Panc1 (cell line): ENCODE measurements around the gene LGSN. TPM values are rescaled to one million over a fixed set of nuclear protein-coding genes. Genes with fewer than 3 reads are reported as not detected.

Experiments used
- ATAC-seq: fragments of 200-7000 bp; cut with Tn5 transposase; 2 replicates; pipeline ENCODE4 v1.9.1; 2020; ENCODE audit warnings: mild to moderate bottlenecking, moderate library complexity
- BruUV-seq: library from RNA; stranded (reverse); fragments of 400-500 nt; replicated peaks from 2 replicates; lab custom pipeline; 2021; lab: Mats Ljungman, UMichigan
- CTCF ChIA-PET: fragments of 300-600 bp; sonication (Branson Sonifier 250); formaldehyde crosslinking; loops from one replicate; lab custom pipeline; 2022; ENCODE audit warnings: antibody characterized with exemption; lab: Charles Lee
- POLR2A ChIA-PET: fragments of 300-600 bp; sonication (Branson Sonifier 250); formaldehyde crosslinking; loops from one replicate; lab custom pipeline; 2022; ENCODE audit warnings: antibody characterized with exemption; lab: Charles Lee
- DNase-seq: peaks from one replicate; pipeline ENCODE4 v3.0.0-alpha.2; 2010; ENCODE audit warnings: low read depth, low spot score
- H3K27ac ChIP-seq: 2 replicates; pipeline ENCODE4 v1.5.1; 2011; ENCODE audit warnings: mild to moderate bottlenecking, low read length, inconsistent platforms
- H3K27me3 ChIP-seq: fragments of 200-500 bp; sonication (Bioruptor generic); 2 replicates; pipeline ENCODE4 v1.6.0; 2014; ENCODE audit warnings: low read length, inconsistent platforms; ENCODE audit not compliant: control insufficient read depth, insufficient read depth
- H3K36me3 ChIP-seq: fragments of 200-500 bp; sonication (Bioruptor generic); 2 replicates; pipeline ENCODE4 v1.5.1; 2014; ENCODE audit warnings: inconsistent platforms, mild to moderate bottlenecking, low read length, moderate library complexity; ENCODE audit not compliant: control insufficient read depth, insufficient read depth
- H3K4me1 ChIP-seq: 2 replicates; pipeline ENCODE4 v1.5.1; 2011; ENCODE audit warnings: inconsistent platforms, mild to moderate bottlenecking, low read length, moderate library complexity; ENCODE audit not compliant: control insufficient read depth, insufficient read depth
- H3K4me3 ChIP-seq, 2 experiments: 2 replicates each; pipeline ENCODE4 v1.5.1; 2011 to 2012; ENCODE audit warnings: low read depth in 2 of 2, low read length in 2 of 2, mild to moderate bottlenecking in 2 of 2, inconsistent platforms in 1 of 2, moderate library complexity in 1 of 2
- H3K9me3 ChIP-seq: fragments of 200-500 bp; sonication (Bioruptor generic); 2 replicates; pipeline ENCODE4 v1.5.1; 2014; ENCODE audit warnings: low read depth, mild to moderate bottlenecking, inconsistent platforms, low read length, moderate library complexity; ENCODE audit not compliant: control insufficient read depth, insufficient read depth
- POLR2AphosphoS5 ChIP-seq: IDR thresholded peaks from 2 replicates; pipeline ENCODE4 v1.6.1; 2012; ENCODE audit warnings: mild to moderate bottlenecking, low read depth, low read length, moderate library complexity
- SIN3A ChIP-seq: IDR thresholded peaks from 2 replicates; pipeline ENCODE4 v1.6.1; 2012; ENCODE audit warnings: low read depth, mild to moderate bottlenecking, low read length, moderate library complexity, borderline replicate concordance; ENCODE audit not compliant: insufficient read depth
- TCF7L2 ChIP-seq: IDR thresholded peaks from 2 replicates; pipeline ENCODE4 v1.6.1; 2011; ENCODE audit warnings: mild to moderate bottlenecking, low read depth, low read length, inconsistent platforms
- in situ Hi-C: cut with HindIII; loops from 2 replicates; pipeline ENCODE4 v1.10.0; 2016; ENCODE audit warnings: low sequenced_read_pairs, low pct_unique_long_range_greater_than_20kb
- intact Hi-C: fragments of 100-400 bp; cut with micrococcal nuclease; formaldehyde crosslinking; loops from one replicate; pipeline ENCODE4 v1.10.0; 2022; ENCODE audit not compliant: unreplicated experiment
- total RNA-seq: library from RNA; stranded (reverse); gene quantifications from one replicate; pipeline ENCODE4 v1.2.1, GENCODE V29; 2021; ENCODE audit not compliant: unreplicated experiment
- TF ChIP-seq, protein P1 (sequence below), 2 experiments: IDR thresholded peaks; 2 replicates each; pipeline ENCODE4 v1.6.1; 2011 to 2012; ENCODE audit warnings: low read depth in 2 of 2, control low read depth in 1 of 2, low read length in 1 of 2, mild to moderate bottlenecking in 1 of 2, moderate library complexity in 1 of 2; ENCODE audit not compliant: insufficient read depth in 1 of 2
- TF ChIP-seq, protein P2 (sequence below): fragments of 450-650 bp; IDR thresholded peaks from 2 replicates; pipeline ENCODE4 v1.5.1; 2017; ENCODE audit warnings: mild to moderate bottlenecking

The LGSN gene
- total RNA-seq, 1 experiment from 2014 or later: not detected

DNA sequence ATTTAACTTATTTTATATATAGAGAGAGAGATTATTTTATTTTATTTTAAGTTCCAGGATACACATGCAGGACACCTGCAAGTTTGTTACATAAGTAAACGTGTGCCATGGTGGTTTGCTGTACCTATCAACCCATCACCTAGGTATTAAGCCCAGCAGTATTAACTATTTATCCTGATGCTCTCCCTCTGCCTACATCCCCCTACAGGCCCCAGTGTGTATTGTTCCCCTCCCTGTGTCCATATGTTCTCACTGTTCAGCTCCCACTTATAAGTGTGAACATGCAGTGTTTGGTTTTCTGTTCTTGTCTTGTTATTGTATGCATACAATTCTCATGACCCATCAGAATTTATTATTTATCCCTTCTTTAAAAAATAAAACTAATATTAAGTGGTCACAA, 73.9 kb downstream of the LGSN start:
- Histone ChIP-seq H3K36me3 (no peaks in the 10 kb centered on the region), H3K9me3 (no peaks in the 10 kb centered on the region), H3K4me1 (no peaks in the 10 kb centered on the region), H3K4me3 (no peak overlapping the region), H3K27me3 (no peaks in the 10 kb centered on the region), H3K27ac (no peak overlapping the region)
- intact Hi-C loops: no loop called here
- in situ Hi-C loops: no loop called here
- DNase-seq (no peak), ATAC-seq (no peak)
- POLR2A ChIA-PET: no interaction called here
- BruUV-seq: no TSS peak
- TF ChIP-seq POLR2AphosphoS5 (no peak), SIN3A (no peak), TCF7L2 (no peak)
- TF ChIP-seq, protein P1, sequence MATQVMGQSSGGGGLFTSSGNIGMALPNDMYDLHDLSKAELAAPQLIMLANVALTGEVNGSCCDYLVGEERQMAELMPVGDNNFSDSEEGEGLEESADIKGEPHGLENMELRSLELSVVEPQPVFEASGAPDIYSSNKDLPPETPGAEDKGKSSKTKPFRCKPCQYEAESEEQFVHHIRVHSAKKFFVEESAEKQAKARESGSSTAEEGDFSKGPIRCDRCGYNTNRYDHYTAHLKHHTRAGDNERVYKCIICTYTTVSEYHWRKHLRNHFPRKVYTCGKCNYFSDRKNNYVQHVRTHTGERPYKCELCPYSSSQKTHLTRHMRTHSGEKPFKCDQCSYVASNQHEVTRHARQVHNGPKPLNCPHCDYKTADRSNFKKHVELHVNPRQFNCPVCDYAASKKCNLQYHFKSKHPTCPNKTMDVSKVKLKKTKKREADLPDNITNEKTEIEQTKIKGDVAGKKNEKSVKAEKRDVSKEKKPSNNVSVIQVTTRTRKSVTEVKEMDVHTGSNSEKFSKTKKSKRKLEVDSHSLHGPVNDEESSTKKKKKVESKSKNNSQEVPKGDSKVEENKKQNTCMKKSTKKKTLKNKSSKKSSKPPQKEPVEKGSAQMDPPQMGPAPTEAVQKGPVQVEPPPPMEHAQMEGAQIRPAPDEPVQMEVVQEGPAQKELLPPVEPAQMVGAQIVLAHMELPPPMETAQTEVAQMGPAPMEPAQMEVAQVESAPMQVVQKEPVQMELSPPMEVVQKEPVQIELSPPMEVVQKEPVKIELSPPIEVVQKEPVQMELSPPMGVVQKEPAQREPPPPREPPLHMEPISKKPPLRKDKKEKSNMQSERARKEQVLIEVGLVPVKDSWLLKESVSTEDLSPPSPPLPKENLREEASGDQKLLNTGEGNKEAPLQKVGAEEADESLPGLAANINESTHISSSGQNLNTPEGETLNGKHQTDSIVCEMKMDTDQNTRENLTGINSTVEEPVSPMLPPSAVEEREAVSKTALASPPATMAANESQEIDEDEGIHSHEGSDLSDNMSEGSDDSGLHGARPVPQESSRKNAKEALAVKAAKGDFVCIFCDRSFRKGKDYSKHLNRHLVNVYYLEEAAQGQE (IDR thresholded peaks at IDR 0.05; ENCODE audit: insufficient read depth in 1 of 2, low read depth in 2 of 2, low read length in 1 of 2): no peak
- TF ChIP-seq, protein P2, sequence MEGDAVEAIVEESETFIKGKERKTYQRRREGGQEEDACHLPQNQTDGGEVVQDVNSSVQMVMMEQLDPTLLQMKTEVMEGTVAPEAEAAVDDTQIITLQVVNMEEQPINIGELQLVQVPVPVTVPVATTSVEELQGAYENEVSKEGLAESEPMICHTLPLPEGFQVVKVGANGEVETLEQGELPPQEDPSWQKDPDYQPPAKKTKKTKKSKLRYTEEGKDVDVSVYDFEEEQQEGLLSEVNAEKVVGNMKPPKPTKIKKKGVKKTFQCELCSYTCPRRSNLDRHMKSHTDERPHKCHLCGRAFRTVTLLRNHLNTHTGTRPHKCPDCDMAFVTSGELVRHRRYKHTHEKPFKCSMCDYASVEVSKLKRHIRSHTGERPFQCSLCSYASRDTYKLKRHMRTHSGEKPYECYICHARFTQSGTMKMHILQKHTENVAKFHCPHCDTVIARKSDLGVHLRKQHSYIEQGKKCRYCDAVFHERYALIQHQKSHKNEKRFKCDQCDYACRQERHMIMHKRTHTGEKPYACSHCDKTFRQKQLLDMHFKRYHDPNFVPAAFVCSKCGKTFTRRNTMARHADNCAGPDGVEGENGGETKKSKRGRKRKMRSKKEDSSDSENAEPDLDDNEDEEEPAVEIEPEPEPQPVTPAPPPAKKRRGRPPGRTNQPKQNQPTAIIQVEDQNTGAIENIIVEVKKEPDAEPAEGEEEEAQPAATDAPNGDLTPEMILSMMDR: peak; percentile 25; the same call in 1 of the 2 replicates
- CTCF ChIA-PET: no interaction called here

DNA sequence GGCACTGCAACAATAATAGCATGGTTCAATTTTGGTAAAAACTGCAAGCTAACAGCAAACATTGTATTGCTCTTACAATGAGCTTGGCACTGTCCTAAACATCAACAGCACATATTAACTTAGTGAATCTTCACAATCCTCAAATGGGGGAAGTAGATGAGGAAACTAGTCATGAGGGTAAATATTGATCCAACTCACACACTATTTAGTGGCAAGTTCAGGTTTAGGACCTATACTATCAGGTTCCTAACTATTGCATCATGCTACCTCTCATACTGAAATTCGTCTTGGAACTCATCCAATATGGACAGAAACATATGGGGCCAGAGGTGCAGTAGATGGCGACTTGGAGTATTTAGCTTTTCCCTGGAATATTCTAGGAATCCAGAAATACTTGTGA, 74.4 kb downstream of the LGSN start:
- no peak for ATAC-seq
- in situ Hi-C loops: no loop called here
- intact Hi-C loops: no loop called here
- Histone ChIP-seq H3K9me3 (no peaks in the 10 kb centered on the region), H3K27ac (no peak overlapping the region), H3K4me1 (no peaks in the 10 kb centered on the region), H3K4me3 (no peak overlapping the region), H3K36me3 (no peaks in the 10 kb centered on the region), H3K27me3 (no peaks in the 10 kb centered on the region)
- BruUV-seq: no TSS peak
- TF ChIP-seq, protein P2: no peak
- TF ChIP-seq TCF7L2 (no peak), SIN3A (no peak)
- TF ChIP-seq, protein P1 (IDR thresholded peaks at IDR 0.05; ENCODE audit: insufficient read depth in 1 of 2, low read depth in 2 of 2, low read length in 1 of 2): no peak
- CTCF ChIA-PET: no interaction called here
- DNase-seq: no peak
- POLR2A ChIA-PET: no interaction called here
